ENCODE data around the gene HSPG2. TPM values are rescaled to one million over a fixed set of nuclear protein-coding genes. Genes with fewer than 3 reads are reported as not detected.

HSPG2 gene
- total and polyA plus RNA-seq, 8 donors = 50.4 to 164 (median 63.9) TPM

DNA sequence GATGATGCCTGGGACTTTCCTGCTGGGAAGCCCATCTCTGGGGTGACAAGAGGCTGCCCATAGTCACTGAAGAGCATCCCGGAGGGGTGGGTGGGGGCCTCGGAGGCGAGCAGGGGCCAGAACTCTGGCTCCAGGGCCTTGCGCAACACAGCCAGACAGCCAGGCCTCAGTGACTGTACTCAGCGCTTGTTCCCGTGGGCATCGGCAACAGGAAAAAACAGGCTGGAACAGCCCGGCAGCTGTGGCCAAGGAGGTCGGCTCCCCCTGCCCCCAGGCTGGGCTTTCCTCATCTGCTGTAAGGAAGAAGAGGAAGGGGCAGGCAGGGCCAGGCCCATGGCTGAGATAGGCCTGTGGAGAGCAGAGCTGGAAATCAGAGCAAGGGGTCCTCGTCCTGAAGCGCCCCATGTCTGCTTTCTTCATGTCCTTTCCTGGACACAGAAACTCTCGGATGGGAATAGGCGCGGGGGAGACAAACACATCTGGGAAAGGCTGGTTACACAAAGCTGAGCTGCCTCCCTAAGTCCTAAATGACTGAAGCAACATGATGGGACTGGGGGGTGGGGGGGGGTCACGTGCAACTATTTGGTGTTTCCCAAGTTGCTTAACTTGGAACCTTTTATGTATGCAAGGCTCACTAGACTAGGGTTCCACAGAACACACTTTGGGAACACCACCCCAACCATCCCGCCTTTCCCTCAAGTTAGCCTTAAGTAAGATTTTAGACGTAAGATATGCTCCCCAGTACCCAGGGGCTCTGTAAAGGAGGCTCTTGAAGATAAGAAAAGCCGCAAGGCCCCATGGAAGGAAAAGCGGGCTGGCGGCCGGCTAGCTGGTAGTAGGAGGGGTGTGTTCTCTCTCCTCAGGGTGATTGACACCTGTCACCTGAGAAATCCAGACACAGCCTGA lies 30.7 kb downstream of the HSPG2 start:
- Histone ChIP-seq H3K36me3 (no peaks in the 10 kb centered on the region), H3K27me3 (no peaks in the 10 kb centered on the region), H3K9me3 (no peaks in the 10 kb centered on the region), H3K27ac (peak overlapping the region; percentile 38 to 90 (median 83)), H3K4me1 (peaks cover 9 to 20% (median 18%) of the 10 kb centered on the region in 3 donors), H3K4me3 (no peak overlapping the region)
- intact Hi-C loops (cut with DNase I) = loop anchor here in 1 of 3 donors (10.0 kb wide), 1 partner anchor 48 kb away; no protein-coding TSS in a partner anchor
- DNase-seq (no peak), ATAC-seq (peak in 1 of 4 donors; percentile 11), FAIRE-seq (no peak)
- TF ChIP-seq, protein P1, sequence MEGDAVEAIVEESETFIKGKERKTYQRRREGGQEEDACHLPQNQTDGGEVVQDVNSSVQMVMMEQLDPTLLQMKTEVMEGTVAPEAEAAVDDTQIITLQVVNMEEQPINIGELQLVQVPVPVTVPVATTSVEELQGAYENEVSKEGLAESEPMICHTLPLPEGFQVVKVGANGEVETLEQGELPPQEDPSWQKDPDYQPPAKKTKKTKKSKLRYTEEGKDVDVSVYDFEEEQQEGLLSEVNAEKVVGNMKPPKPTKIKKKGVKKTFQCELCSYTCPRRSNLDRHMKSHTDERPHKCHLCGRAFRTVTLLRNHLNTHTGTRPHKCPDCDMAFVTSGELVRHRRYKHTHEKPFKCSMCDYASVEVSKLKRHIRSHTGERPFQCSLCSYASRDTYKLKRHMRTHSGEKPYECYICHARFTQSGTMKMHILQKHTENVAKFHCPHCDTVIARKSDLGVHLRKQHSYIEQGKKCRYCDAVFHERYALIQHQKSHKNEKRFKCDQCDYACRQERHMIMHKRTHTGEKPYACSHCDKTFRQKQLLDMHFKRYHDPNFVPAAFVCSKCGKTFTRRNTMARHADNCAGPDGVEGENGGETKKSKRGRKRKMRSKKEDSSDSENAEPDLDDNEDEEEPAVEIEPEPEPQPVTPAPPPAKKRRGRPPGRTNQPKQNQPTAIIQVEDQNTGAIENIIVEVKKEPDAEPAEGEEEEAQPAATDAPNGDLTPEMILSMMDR (IDR thresholded peaks at IDR 0.05) = no peak
- WGBS, 2 donors = 85 to 87% methylated on average over 21 of the region's 21 CpGs

DNA sequence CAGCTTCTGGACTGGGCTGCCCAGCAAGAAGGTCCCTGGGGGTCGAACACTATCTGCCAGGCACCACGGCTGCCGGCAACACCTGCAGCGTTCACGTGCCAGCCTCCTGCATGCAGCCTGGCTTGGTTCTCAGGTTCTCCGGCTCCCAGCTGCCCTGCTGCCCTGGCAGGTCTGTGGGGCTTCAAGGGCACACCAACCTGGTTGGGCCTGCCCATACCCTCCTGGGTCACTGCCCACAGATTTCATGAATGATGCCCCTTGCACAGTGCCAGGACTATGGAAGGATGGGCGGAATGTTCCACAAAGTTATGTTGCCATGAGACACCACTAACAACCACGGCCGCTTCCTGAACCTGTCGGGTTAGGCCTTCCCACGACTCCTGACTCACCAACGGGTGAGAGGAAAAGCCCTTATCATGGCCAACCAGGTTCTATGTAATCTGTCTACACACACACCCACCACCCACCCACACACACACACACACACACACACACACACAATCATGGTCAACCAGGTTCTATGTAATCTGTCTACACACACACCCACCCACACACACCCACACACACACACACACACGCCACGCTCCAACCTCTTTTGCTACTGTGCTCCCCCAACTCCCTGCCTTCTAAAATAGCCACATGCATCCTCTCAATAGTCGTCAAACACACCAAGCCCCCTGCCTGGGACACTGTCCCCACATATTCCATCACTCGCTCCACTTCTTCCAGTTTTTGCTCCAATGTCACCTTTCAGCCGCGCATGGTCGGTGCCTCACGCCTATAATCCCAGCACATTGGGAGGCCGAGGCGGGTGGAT lies 32.2 kb downstream of the HSPG2 start:
- Histone ChIP-seq H3K9me3 (no peaks in the 10 kb centered on the region), H3K27ac (peak overlapping the region; percentile 82 to 92 (median 87)), H3K36me3 (no peaks in the 10 kb centered on the region), H3K4me1 (peaks cover 9 to 20% (median 18%) of the 10 kb centered on the region in 3 donors), H3K27me3 (no peaks in the 10 kb centered on the region), H3K4me3 (no peak overlapping the region)
- FAIRE-seq = peak; percentile 9
- WGBS, 2 donors = 43 to 46% methylated on average over 22 of the region's 22 CpGs
- peak; percentile 78 to 96 (median 94) for DNase-seq
- ATAC-seq = peak; percentile 84 to 89 (median 87)
- TF ChIP-seq, protein P1 (IDR thresholded peaks at IDR 0.05) = no peak
- intact Hi-C loops (cut with DNase I) = loop anchor here in 1 of 3 donors (10.0 kb wide), 1 partner anchor 50 kb away; no protein-coding TSS in a partner anchor

DNA sequence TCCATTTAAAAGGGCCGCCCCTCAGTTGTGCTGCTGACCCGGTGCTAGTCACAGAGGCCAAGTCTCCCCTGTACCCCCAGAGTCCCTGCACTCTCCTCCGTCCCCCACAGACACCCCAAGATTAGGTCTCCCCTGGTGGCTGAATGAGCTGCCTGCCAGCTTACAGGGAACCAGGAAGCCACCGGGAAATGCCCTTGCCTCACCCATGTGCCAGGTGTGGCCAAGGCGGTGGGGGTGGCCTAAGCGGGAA lies 32.7 kb downstream of the HSPG2 start:
- no peaks in the 10 kb centered on the region for H3K9me3 ChIP-seq
- H3K4me3 ChIP-seq = no peak overlapping the region
- H3K27ac ChIP-seq = peak overlapping the region; percentile 82 to 92 (median 87)
- intact Hi-C loops (cut with DNase I) = loop anchor here in 1 of 3 donors (10.0 kb wide), 1 partner anchor 50 kb away; no protein-coding TSS in a partner anchor
- TF ChIP-seq, protein P1 (IDR thresholded peaks at IDR 0.05) = no peak
- peaks cover 9 to 20% (median 18%) of the 10 kb centered on the region in 3 donors for H3K4me1 ChIP-seq
- 25 to 33% methylated on average over 6 of the region's 6 CpGs for WGBS, 2 donors
- ATAC-seq = peak in 1 of 4 donors; percentile 84
- no peak for DNase-seq
- no peak for FAIRE-seq
- H3K36me3 ChIP-seq = no peaks in the 10 kb centered on the region
- H3K27me3 ChIP-seq = no peaks in the 10 kb centered on the region

DNA sequence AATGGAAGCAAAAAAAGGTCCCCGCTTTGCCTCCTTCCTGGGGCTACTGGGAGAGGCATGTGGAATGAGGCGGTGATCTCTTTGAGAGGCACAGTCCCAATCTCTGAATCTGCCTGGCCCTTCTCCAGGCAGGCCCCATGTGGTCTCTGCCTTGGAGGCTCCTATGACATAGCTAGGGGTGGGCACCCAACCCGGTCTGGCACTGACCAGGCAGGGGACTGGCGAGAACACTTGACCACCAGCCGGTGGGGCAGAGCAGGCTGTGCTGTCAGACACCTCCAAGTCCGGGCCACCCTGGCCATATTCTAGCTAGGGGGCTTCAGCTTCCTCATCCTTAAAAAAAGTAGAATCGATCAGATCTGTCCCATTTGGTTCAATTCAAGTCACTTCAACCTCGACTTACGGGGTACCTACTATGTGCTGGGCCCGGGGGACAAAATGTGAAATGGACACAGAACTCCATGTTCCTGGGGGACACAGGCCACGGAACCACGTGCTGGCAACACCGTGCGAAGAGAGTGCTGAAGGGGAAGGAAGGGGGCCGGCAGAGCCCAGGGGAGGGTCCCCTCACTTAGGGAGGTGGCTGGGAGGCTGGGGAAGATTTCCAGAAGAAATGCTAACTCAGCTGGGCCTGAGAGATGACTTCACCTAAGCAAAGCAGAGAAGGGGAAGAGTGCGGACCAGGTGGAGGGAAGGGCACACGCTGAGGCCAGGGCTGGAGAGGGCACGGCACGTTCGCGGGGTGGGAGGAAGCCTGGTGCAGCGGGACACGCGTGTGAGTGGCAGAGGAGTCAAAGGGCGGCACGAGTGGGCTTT lies 33.3 kb downstream of the HSPG2 start:
- 55 to 58% methylated on average over 25 to 26 of the region's 26 CpGs for WGBS, 2 donors
- ATAC-seq (peak; percentile 17 to 31 (median 24)), FAIRE-seq (no peak), DNase-seq (peak in 1 of 6 donors; percentile 67)
- Histone ChIP-seq H3K27ac (peak overlapping the region; percentile 82 to 92 (median 87)), H3K4me1 (peaks cover 9 to 20% (median 18%) of the 10 kb centered on the region in 3 donors), H3K36me3 (no peaks in the 10 kb centered on the region), H3K27me3 (no peaks in the 10 kb centered on the region), H3K4me3 (no peak overlapping the region), H3K9me3 (no peaks in the 10 kb centered on the region)
- intact Hi-C loops (cut with DNase I) = loop anchor here in 1 of 3 donors (10.0 kb wide), 1 partner anchor 51 kb away; no protein-coding TSS in a partner anchor
- TF ChIP-seq, protein P1 (IDR thresholded peaks at IDR 0.05) = no peak

All from pancreas (tissue), 10 donors.